NT2/D1 (cell line): ENCODE measurements around the gene SLC35F3.

Experiments used
- SUZ12 ChIP-seq: IDR thresholded peaks from 2 replicates; pipeline ENCODE4 v1.6.1; 2011; ENCODE audit not compliant: insufficient read length, insufficient read depth; ENCODE audit errors: extremely low read depth
- YY1 ChIP-seq: IDR thresholded peaks from 2 replicates; pipeline ENCODE4 v1.6.1; 2011; ENCODE audit not compliant: insufficient read length, insufficient read depth
- ZNF274 ChIP-seq: IDR thresholded peaks from 2 replicates; pipeline ENCODE4 v1.6.1; 2011; ENCODE audit warnings: mild to moderate bottlenecking, low read depth, low read length

DNA sequence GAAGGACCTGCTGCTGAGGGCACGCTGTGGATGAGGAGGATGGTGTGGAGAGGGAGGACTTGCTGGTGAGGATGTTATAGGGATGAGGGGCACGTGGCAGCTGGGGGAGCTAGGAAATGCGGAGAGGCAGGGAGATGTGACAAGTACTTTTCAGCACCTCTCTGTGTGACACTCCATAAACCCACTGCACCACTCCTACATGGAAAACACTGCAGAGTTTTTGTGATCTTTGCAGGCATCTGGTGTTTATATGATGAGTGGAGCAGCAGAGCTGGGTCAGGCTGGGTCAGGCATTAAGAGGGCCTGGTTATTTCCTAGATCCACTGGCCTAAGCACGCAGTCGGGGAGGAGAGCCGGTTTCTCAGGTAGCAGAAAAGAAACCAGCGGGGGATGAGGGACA is 301.5 kb downstream of the SLC35F3 start:
- TF ChIP-seq ZNF274 = no peak
- no peak for TF ChIP-seq YY1
- TF ChIP-seq SUZ12 = no peak
